Colonic mucosa (tissue), 4 donors: ENCODE results near the gene XYLB. TPM values are rescaled to one million over a fixed set of nuclear protein-coding genes. Genes with fewer than 3 reads are reported as not detected.
"Not testable (repeated sequence)": the region's sequence is repeated elsewhere in the genome, so short reads cannot be mapped to it uniquely, and the experiment has no call there.

Source experiments
- DNase-seq: peaks from one replicate; pipeline ENCODE4 v3.0.0-alpha.2; 2020
- H3K27ac ChIP-seq: fragments of 200-600 bp; one replicate; pipeline ENCODE4 v1.8.0; 2021
- H3K27me3 ChIP-seq: fragments of 200-600 bp; one replicate; pipeline ENCODE4 v1.8.0; 2021
- H3K36me3 ChIP-seq: fragments of 200-600 bp; one replicate; pipeline ENCODE4 v1.8.0; 2021
- H3K4me1 ChIP-seq: fragments of 200-600 bp; one replicate; pipeline ENCODE4 v1.8.0; 2021; ENCODE audit warnings: mild to moderate bottlenecking
- H3K4me3 ChIP-seq: fragments of 200-600 bp; one replicate; pipeline ENCODE4 v1.8.0; 2021
- H3K9ac ChIP-seq, 2 donors: one replicate each; pipeline ENCODE4 v1.7.0; 2013; ENCODE audit warnings: control low read depth in 2 of 2, low read depth in 2 of 2, low read length in 2 of 2
- H3K9me3 ChIP-seq: fragments of 200-600 bp; one replicate; pipeline ENCODE4 v1.8.0; 2021
- intact Hi-C: fragments of 100-400 bp; cut with DNase I; formaldehyde crosslinking; loops from one replicate; pipeline ENCODE4 v1.14.1; 2022
- total RNA-seq, 2 donors: library from RNA; stranded (reverse); fragmentation: NEBNext Ultra II Directional in 1 of 2; extraction: Animal tissue kit (Norgen Biotek cat#: 25700) in 1 of 2; gene quantifications; one replicate each; pipeline ENCODE4 v1.2.1, GENCODE V29; 2021
- TF ChIP-seq, protein P1 (sequence below): fragments of 200-600 bp; IDR thresholded peaks from one replicate; pipeline ENCODE4 v1.8.0; 2022; ENCODE audit warnings: antibody characterized with exemption, mild to moderate bottlenecking
- donor health status: healthy.
- donor health status: DM: no; HTN: no; CAD: no.
- donor health status: DM: no; HTN: no; CAD: no.

Gene XYLB
- total RNA-seq, 2 donors from 2014 or later, result 13.4 to 17.4 TPM

DNA sequence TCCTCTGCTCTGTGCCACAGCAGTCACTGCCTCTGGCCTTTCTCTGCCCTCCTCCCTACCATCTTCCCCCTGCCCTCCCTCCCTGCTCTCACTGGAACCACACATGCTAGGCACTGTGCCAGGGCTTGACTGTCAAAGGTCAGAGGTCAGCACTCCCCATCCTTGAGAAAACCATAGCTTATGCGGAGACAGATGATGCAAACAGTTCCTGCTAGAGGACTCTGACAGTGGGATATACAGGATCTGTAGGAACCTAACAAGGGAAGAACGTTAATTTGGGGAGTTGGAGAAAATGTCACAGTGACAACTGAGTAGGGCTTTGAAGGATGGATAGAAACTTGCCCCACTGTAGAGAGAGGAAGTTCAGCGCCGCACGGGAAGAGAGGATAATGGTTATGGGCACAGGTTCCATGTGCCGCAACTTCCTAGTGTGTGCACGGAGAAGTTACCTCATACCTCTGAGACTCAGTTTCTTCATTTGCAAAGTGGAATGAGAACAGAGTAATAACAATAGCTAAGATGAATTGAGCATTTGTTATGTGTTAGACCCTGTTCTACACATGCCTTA is 29.3 kb upstream of the XYLB start:
- H3K9ac ChIP-seq, result no peak overlapping the region
- no peaks in the 10 kb centered on the region for H3K9me3 ChIP-seq
- TF ChIP-seq, protein P1, sequence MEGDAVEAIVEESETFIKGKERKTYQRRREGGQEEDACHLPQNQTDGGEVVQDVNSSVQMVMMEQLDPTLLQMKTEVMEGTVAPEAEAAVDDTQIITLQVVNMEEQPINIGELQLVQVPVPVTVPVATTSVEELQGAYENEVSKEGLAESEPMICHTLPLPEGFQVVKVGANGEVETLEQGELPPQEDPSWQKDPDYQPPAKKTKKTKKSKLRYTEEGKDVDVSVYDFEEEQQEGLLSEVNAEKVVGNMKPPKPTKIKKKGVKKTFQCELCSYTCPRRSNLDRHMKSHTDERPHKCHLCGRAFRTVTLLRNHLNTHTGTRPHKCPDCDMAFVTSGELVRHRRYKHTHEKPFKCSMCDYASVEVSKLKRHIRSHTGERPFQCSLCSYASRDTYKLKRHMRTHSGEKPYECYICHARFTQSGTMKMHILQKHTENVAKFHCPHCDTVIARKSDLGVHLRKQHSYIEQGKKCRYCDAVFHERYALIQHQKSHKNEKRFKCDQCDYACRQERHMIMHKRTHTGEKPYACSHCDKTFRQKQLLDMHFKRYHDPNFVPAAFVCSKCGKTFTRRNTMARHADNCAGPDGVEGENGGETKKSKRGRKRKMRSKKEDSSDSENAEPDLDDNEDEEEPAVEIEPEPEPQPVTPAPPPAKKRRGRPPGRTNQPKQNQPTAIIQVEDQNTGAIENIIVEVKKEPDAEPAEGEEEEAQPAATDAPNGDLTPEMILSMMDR, result no peak
- no peaks in the 10 kb centered on the region for H3K36me3 ChIP-seq
- no peaks in the 10 kb centered on the region for H3K4me1 ChIP-seq
- H3K27me3 ChIP-seq, result no peaks in the 10 kb centered on the region
- no peak for DNase-seq
- H3K27ac ChIP-seq, result no peak overlapping the region
- intact Hi-C loops, result no loop called here
- H3K4me3 ChIP-seq, result no peak overlapping the region

DNA sequence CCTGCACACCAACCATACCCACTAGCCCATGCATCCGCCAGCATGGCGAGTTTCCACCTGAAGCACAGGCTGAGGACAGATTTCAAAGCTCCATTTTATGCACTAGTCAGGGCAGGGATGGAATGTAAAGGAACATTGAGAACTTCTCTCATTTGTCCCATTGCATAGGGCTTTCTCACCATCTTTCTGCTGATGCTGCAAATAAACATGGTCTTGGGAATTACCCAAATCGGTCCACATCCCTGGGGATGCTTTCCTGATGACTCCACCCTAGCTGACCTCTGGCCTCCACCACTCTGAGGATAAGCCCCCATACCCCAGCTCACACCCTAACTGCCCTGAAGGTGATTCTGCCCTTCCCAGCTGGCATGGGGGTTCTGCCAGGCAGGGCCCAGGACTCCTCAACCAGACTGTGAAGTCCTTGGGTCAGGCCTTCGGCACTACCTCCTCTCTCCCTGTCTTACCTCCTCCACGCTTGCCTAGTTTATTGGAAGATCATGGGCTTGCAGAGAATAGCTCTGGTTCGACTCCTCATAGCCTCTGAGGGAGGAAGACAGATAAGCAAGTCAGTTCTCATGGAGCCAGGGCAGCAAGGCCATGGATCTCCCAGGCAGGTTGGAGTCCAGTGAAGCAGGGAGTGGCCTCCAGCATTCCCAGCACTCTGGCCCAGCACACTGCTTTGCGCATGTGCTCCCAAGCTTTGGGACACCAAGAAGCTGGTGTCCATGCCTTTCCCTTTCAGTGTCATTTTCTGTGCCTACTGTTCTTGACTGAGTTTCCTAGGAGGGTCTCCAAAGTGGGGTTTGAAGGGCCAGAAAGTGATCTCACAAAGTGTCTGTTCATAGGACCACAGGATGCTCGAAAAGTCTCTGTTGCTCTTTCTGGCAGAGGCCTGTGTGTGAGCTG is 27.6 kb upstream of the XYLB start:
- Histone ChIP-seq H3K4me3 (no peak overlapping the region), H3K9ac (no peak overlapping the region), H3K36me3 (no peaks in the 10 kb centered on the region), H3K27me3 (no peaks in the 10 kb centered on the region), H3K4me1 (no peaks in the 10 kb centered on the region), H3K27ac (no peak overlapping the region), H3K9me3 (no peaks in the 10 kb centered on the region)
- no peak for DNase-seq
- intact Hi-C loops, result no loop called here
- TF ChIP-seq, protein P1, result no peak

DNA sequence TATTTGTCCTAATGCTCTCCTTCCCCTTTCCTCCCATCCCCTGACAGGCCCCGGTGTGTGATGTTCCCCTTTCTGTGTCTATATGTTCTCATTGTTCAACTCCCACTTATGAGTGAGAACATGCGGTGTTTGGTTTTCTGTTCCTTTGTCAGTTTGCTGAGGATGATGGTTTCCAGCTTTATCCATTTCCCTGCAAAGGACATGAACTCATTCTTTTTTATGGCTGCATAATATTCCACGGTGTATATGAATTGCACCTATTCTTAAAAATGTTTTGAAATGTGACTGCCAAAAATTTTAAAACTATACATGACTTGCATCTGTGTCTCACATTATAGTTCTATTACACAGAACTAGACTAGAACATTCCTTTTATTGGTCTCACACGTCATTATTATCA is 25.9 kb upstream of the XYLB start:
- DNase-seq, H3K9me3 ChIP-seq, H3K36me3 ChIP-seq, H3K9ac ChIP-seq, H3K27ac ChIP-seq, H3K4me3 ChIP-seq, H3K4me1 ChIP-seq, intact Hi-C loops, H3K27me3 ChIP-seq: not testable (repeated sequence)

GRCh38 chr3:38323060-38323459 is 23.5 kb upstream of the XYLB start:
- H3K27ac ChIP-seq, result no peak overlapping the region
- no peak overlapping the region for H3K4me3 ChIP-seq
- TF ChIP-seq, protein P1, result no peak
- H3K27me3 ChIP-seq, result no peaks in the 10 kb centered on the region
- intact Hi-C loops, result no loop called here
- no peaks in the 10 kb centered on the region for H3K4me1 ChIP-seq
- no peaks in the 10 kb centered on the region for H3K36me3 ChIP-seq
- no peak overlapping the region for H3K9ac ChIP-seq
- DNase-seq, result no peak
- no peaks in the 10 kb centered on the region for H3K9me3 ChIP-seq

GRCh38 chr3:38325256-38325655 is 21.3 kb upstream of the XYLB start:
- H3K27ac ChIP-seq, result no peak overlapping the region
- H3K4me3 ChIP-seq, result no peak overlapping the region
- no peaks in the 10 kb centered on the region for H3K36me3 ChIP-seq
- intact Hi-C loops, result no loop called here
- no peaks in the 10 kb centered on the region for H3K9me3 ChIP-seq
- DNase-seq, result no peak
- TF ChIP-seq, protein P1, result no peak
- H3K4me1 ChIP-seq, result no peaks in the 10 kb centered on the region
- no peak overlapping the region for H3K9ac ChIP-seq
- no peaks in the 10 kb centered on the region for H3K27me3 ChIP-seq
